Muscle layer of colon (tissue), 2 donors: ENCODE measurements around the gene RAB9B.

ENCODE experiments used
- H3K27ac ChIP-seq: one replicate; pipeline ENCODE4 v1.7.0; 2013; ENCODE audit warnings: low read depth, mild to moderate bottlenecking, low read length, moderate library complexity
- H3K27me3 ChIP-seq, 2 donors: one replicate each; pipeline ENCODE4 v1.7.0; 2013; ENCODE audit warnings: low read length in 2 of 2, mild to moderate bottlenecking in 2 of 2; ENCODE audit not compliant: insufficient read depth in 2 of 2, control insufficient read depth in 1 of 2
- H3K36me3 ChIP-seq: one replicate; pipeline ENCODE4 v1.7.0; 2013; ENCODE audit warnings: mild to moderate bottlenecking, low read length; ENCODE audit not compliant: insufficient read depth
- H3K4me1 ChIP-seq: one replicate; pipeline ENCODE4 v1.7.0; 2013; ENCODE audit warnings: mild to moderate bottlenecking, low read length; ENCODE audit not compliant: insufficient read depth
- H3K4me3 ChIP-seq, 2 donors: one replicate each; pipeline ENCODE4 v1.7.0; 2013; ENCODE audit warnings: low read length in 2 of 2, low read depth in 1 of 2, mild to moderate bottlenecking in 1 of 2, moderate library complexity in 1 of 2
- H3K9ac ChIP-seq: one replicate; pipeline ENCODE4 v1.7.0; 2013; ENCODE audit warnings: low read length
- H3K9me3 ChIP-seq: one replicate; pipeline ENCODE4 v1.7.0; 2013; ENCODE audit warnings: mild to moderate bottlenecking, low read length
- donor health status: abdominal sarcoma.
- donor health status: Adenocarcinoma of cecum.

Gene RAB9B

GRCh38 chrX:103805860-103806259, 26.2 kb downstream of the RAB9B start:
- H3K4me1 ChIP-seq = no peaks in the 10 kb centered on the region
- H3K36me3 ChIP-seq = no peaks in the 10 kb centered on the region
- H3K9ac ChIP-seq = no peak overlapping the region
- no peak overlapping the region for H3K27ac ChIP-seq
- H3K27me3 ChIP-seq = peaks cover 0 to 5% of the 10 kb centered on the region in 2 donors
- no peak overlapping the region for H3K4me3 ChIP-seq
- no peaks in the 10 kb centered on the region for H3K9me3 ChIP-seq

GRCh38 chrX:103800318-103800717, 31.7 kb downstream of the RAB9B start:
- Histone ChIP-seq H3K36me3 (no peaks in the 10 kb centered on the region), H3K9me3 (no peaks in the 10 kb centered on the region), H3K9ac (no peak overlapping the region), H3K27me3 (no peaks in the 10 kb centered on the region), H3K4me3 (no peak overlapping the region), H3K4me1 (no peaks in the 10 kb centered on the region), H3K27ac (no peak overlapping the region)

- Histone ChIP-seq H3K27ac (no peak overlapping the region), H3K27me3 (no peaks in the 10 kb centered on the region), H3K9me3 (no peaks in the 10 kb centered on the region)
Measured at GRCh38 chrX:103797691-103798090, 34.4 kb downstream of the RAB9B start.

GRCh38 chrX:103794119-103794518, 37.9 kb downstream of the RAB9B start:
- Histone ChIP-seq H3K9ac (no peak overlapping the region), H3K27ac (no peak overlapping the region), H3K4me3 (no peak overlapping the region), H3K9me3 (no peaks in the 10 kb centered on the region), H3K4me1 (no peaks in the 10 kb centered on the region), H3K27me3 (no peaks in the 10 kb centered on the region), H3K36me3 (no peaks in the 10 kb centered on the region)

More at GRCh38 chrX:103797691-103798090, 34.4 kb downstream of the RAB9B start:
- Histone ChIP-seq H3K4me1 (no peaks in the 10 kb centered on the region), H3K36me3 (no peaks in the 10 kb centered on the region), H3K4me3 (no peak overlapping the region), H3K9ac (no peak overlapping the region)

GRCh38 chrX:103793545-103793940, 38.5 kb downstream of the RAB9B start:
- no peaks in the 10 kb centered on the region for H3K4me1 ChIP-seq
- H3K9ac ChIP-seq = no peak overlapping the region
- H3K36me3 ChIP-seq = no peaks in the 10 kb centered on the region
- no peaks in the 10 kb centered on the region for H3K27me3 ChIP-seq
- H3K9me3 ChIP-seq = no peaks in the 10 kb centered on the region
- H3K4me3 ChIP-seq = no peak overlapping the region
- no peak overlapping the region for H3K27ac ChIP-seq

GRCh38 chrX:103792916-103793544, 39.0 kb downstream of the RAB9B start:
- Histone ChIP-seq H3K27ac (no peak overlapping the region), H3K4me1 (no peaks in the 10 kb centered on the region), H3K9ac (no peak overlapping the region), H3K4me3 (no peak overlapping the region), H3K27me3 (no peaks in the 10 kb centered on the region), H3K36me3 (no peaks in the 10 kb centered on the region), H3K9me3 (no peaks in the 10 kb centered on the region)

GRCh38 chrX:103791826-103792485, 40.1 kb downstream of the RAB9B start:
- H3K4me3 ChIP-seq = no peak overlapping the region
- no peaks in the 10 kb centered on the region for H3K4me1 ChIP-seq
- no peaks in the 10 kb centered on the region for H3K27me3 ChIP-seq
- H3K9ac ChIP-seq = no peak overlapping the region
- H3K9me3 ChIP-seq = no peaks in the 10 kb centered on the region
- H3K36me3 ChIP-seq = no peaks in the 10 kb centered on the region
- H3K27ac ChIP-seq = no peak overlapping the region

- H3K27ac ChIP-seq = no peak overlapping the region
- no peaks in the 10 kb centered on the region for H3K27me3 ChIP-seq
- H3K36me3 ChIP-seq = no peaks in the 10 kb centered on the region
- no peaks in the 10 kb centered on the region for H3K4me1 ChIP-seq
- no peak overlapping the region for H3K9ac ChIP-seq
- H3K4me3 ChIP-seq = no peak overlapping the region
- H3K9me3 ChIP-seq = no peaks in the 10 kb centered on the region
Measured at GRCh38 chrX:103791228-103791627, 40.8 kb downstream of the RAB9B start.

GRCh38 chrX:103789004-103789403, 43.1 kb downstream of the RAB9B start:
- Histone ChIP-seq H3K36me3 (no peaks in the 10 kb centered on the region), H3K4me3 (no peak overlapping the region), H3K27me3 (no peaks in the 10 kb centered on the region), H3K27ac (no peak overlapping the region), H3K9me3 (no peaks in the 10 kb centered on the region), H3K4me1 (no peaks in the 10 kb centered on the region), H3K9ac (no peak overlapping the region)

- Histone ChIP-seq H3K4me1 (no peaks in the 10 kb centered on the region), H3K27me3 (no peaks in the 10 kb centered on the region), H3K9ac (no peak overlapping the region), H3K4me3 (no peak overlapping the region), H3K27ac (no peak overlapping the region), H3K36me3 (no peaks in the 10 kb centered on the region), H3K9me3 (no peaks in the 10 kb centered on the region)
Measured at GRCh38 chrX:103783971-103784370, 48.1 kb downstream of the RAB9B start.

- Histone ChIP-seq H3K4me1 (no peaks in the 10 kb centered on the region), H3K4me3 (no peak overlapping the region), H3K27ac (no peak overlapping the region), H3K36me3 (no peaks in the 10 kb centered on the region), H3K9ac (no peak overlapping the region), H3K9me3 (no peaks in the 10 kb centered on the region), H3K27me3 (no peaks in the 10 kb centered on the region)
Measured at GRCh38 chrX:103783196-103783595, 48.9 kb downstream of the RAB9B start.

- H3K27ac ChIP-seq = no peak overlapping the region
- H3K9me3 ChIP-seq = no peaks in the 10 kb centered on the region
- no peaks in the 10 kb centered on the region for H3K36me3 ChIP-seq
- H3K4me1 ChIP-seq = no peaks in the 10 kb centered on the region
- H3K9ac ChIP-seq = no peak overlapping the region
- no peak overlapping the region for H3K4me3 ChIP-seq
- H3K27me3 ChIP-seq = no peaks in the 10 kb centered on the region
Measured at GRCh38 chrX:103782640-103783039, 49.4 kb downstream of the RAB9B start.
